Measurements from ENCODE around the gene PIEZO2.

DNA sequence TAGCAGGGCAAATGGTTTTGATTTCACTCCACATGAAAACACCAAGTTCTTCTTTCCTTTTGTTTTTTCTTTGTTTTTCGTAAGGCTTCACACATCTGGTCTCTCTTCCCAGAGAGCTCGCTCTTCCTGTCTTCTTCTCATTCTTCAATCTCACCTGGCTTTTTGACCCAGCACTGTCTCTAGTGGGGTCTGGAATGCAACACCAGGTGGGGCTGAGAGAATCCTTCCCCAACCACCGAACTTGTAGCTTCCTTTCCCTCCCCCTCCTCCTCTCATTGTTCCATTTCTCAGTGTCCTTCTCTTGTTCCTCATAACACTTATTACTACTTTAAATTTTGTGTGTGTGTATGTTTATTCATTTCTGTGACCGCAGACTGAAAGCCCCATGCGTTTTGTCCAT, 13.5 kb upstream of the PIEZO2 start:
- TF ChIP-seq POLR2A (IDR thresholded peaks at IDR 0.05) = no peak
- TF ChIP-seq, protein P1, sequence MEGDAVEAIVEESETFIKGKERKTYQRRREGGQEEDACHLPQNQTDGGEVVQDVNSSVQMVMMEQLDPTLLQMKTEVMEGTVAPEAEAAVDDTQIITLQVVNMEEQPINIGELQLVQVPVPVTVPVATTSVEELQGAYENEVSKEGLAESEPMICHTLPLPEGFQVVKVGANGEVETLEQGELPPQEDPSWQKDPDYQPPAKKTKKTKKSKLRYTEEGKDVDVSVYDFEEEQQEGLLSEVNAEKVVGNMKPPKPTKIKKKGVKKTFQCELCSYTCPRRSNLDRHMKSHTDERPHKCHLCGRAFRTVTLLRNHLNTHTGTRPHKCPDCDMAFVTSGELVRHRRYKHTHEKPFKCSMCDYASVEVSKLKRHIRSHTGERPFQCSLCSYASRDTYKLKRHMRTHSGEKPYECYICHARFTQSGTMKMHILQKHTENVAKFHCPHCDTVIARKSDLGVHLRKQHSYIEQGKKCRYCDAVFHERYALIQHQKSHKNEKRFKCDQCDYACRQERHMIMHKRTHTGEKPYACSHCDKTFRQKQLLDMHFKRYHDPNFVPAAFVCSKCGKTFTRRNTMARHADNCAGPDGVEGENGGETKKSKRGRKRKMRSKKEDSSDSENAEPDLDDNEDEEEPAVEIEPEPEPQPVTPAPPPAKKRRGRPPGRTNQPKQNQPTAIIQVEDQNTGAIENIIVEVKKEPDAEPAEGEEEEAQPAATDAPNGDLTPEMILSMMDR (IDR thresholded peaks at IDR 0.05) = no peak

All from esophagus squamous epithelium (tissue), 4 donors.